Colon (tissue), 2 donors: ENCODE results near the gene ZFP14.
"Not testable (repeated sequence)": the region's sequence is repeated elsewhere in the genome, so short reads cannot be mapped to it uniquely, and the experiment has no call there.

ENCODE experiments used
- FAIRE-seq: peaks from 2 replicates; lab custom pipeline; 2012; peaks lifted over from hg19 to GRCh38; lab: Jason Lieb, UNC
- donor health status: control.
- donor health status: control.

ZFP14 gene

DNA sequence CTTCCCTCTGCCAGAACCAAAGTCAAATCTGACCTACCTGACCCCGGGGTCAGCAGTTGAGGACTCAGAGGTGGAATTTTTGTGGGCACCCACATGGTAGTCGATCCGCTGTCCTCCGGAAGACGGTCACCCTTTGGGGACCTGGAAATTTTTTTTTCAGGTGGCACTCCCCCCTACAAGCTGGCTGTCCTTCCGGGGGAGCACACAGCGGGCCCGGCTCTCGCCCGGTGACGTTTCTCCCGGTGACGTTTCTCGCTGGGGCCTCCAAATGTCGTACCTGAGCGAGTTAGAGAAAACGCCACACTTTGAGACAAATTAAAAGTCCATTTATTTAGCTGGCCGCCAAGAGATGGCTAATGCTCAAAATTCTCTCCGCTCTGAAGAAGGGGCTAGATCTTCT is 48.8 kb downstream of the ZFP14 start:
- no peak for FAIRE-seq

DNA sequence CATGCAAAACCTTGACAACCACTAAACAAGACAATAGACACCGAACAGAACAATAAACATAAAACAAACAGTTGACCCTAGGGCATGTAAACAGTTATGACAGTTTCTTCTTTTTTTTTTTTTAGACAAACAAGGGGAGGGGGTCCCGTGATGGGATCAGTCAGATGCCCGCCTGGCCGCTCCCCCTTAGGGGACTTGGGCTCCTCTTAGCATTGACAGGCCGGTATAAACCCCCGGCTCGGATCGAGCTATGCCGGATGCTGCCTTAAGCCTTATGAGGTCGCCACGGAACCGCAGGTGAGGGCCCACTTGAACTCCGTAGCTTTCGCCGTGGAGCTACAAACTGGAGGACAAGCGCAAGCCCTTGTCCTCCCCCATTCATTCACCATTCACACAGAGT is 49.5 kb downstream of the ZFP14 start:
- not testable (repeated sequence) for FAIRE-seq

- FAIRE-seq, result not testable (repeated sequence)
Observed at GRCh38 chr19:36326649-36327048, 52.4 kb downstream of the ZFP14 start.

DNA sequence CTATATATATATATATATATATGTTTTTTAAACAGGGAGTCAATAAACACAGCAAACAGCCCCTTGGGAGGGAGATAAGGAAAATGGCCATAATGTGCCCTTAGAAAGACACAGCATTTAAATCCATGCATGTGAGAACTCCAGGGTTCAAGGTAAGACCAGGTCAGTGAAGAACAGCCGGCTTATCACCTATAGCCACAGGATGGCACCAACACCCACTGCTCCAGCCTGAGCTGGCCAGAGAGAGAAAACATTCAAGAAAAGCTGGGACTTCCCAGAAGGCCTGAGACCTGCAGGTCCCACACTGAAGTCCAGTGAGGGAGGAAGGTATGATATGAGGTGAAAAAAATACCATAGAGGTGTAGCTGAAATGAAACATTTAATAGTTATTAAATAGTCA is 63.8 kb downstream of the ZFP14 start:
- FAIRE-seq, result not testable (repeated sequence)

DNA sequence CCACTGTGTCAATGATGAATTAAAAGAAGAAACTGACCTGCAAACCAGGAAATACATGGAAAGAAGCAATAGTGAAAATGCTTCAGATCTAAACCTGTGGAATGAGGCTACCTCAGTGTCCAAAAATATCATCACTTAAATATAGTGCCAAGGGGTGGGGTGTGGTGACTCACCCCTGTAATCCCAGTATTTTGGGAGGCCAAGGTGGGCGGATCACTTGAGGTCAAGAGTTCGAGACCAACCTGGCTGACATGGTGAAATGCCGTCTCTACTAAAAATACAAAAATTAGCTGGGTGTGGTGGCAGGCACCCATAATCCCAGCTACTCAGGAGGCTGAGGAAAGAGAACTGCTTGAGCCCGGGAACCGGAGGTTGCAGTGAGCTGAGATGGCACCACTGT is 64.9 kb downstream of the ZFP14 start:
- FAIRE-seq, result not testable (repeated sequence)

- not testable (repeated sequence) for FAIRE-seq
Observed at GRCh38 chr19:36311098-36311760, 67.8 kb downstream of the ZFP14 start.

- FAIRE-seq, result not testable (repeated sequence)
Observed at GRCh38 chr19:36310416-36310990, 68.5 kb downstream of the ZFP14 start.

GRCh38 chr19:36309759-36310158 is 69.2 kb downstream of the ZFP14 start:
- FAIRE-seq, result not testable (repeated sequence)

- not testable (repeated sequence) for FAIRE-seq
Observed at GRCh38 chr19:36309309-36309708, 69.7 kb downstream of the ZFP14 start.

GRCh38 chr19:36292317-36292716 is 86.7 kb downstream of the ZFP14 start:
- FAIRE-seq, result not testable (repeated sequence)
